WTC11 (cell line): ENCODE data around the gene EME1. TPM values are rescaled to one million over a fixed set of nuclear protein-coding genes. Genes with fewer than 3 reads are reported as not detected.

ENCODE experiments used
- ATAC-seq: fragments of 200-7000 bp; cut with Tn5 transposase; 2 replicates; pipeline ENCODE4 v1.10.0; 2021; ENCODE audit warnings: mild to moderate bottlenecking, moderate library complexity
- CTCF ChIA-PET: fragments of 300-600 bp; sonication (Branson Sonifier 250); formaldehyde crosslinking; loops from one replicate; lab custom pipeline; 2021; ENCODE audit warnings: antibody characterized with exemption; lab: Charles Lee
- POLR2A ChIA-PET: fragments of 350-600 bp; sonication (Branson Sonifier 250); formaldehyde crosslinking; loops from one replicate; lab custom pipeline; 2021; ENCODE audit warnings: antibody characterized with exemption; lab: Charles Lee
- DNase-seq: peaks from one replicate; pipeline ENCODE4 v3.0.0; 2021; ENCODE audit warnings: low spot score
- H3K27ac Mint-ChIP-seq: 2 replicates; pipeline ENCODE4 v1.8.0; 2021; ENCODE audit warnings: mixed read lengths
- H3K27me3 Mint-ChIP-seq: 2 replicates; pipeline ENCODE4 v1.8.0; 2021; ENCODE audit warnings: low read depth, mild to moderate bottlenecking, moderate library complexity, mixed read lengths
- H3K36me3 Mint-ChIP-seq: 2 replicates; pipeline ENCODE4 v1.8.0; 2021; ENCODE audit warnings: mixed read lengths
- H3K4me1 Mint-ChIP-seq: 2 replicates; pipeline ENCODE4 v1.8.0; 2022; ENCODE audit warnings: mixed read lengths
- H3K4me3 Mint-ChIP-seq: 2 replicates; pipeline ENCODE4 v1.8.0; 2021; ENCODE audit warnings: mild to moderate bottlenecking, moderate library complexity, mixed read lengths
- H3K9me3 Mint-ChIP-seq: 2 replicates; pipeline ENCODE4 v1.8.0; 2021; ENCODE audit warnings: mixed read lengths
- E2F1 ChIP-seq: sonication (generic); formaldehyde crosslinking; IDR thresholded peaks from 2 replicates; pipeline ENCODE4 v1.8.0; 2022; ENCODE audit warnings: mild to moderate bottlenecking, missing genetic modification reagents
- E2F5 ChIP-seq: sonication (generic); formaldehyde crosslinking; IDR thresholded peaks from 2 replicates; pipeline ENCODE4 v1.8.1; 2022; ENCODE audit warnings: mild to moderate bottlenecking, moderate library complexity, missing genetic modification reagents
- ETV6 ChIP-seq: sonication (generic); formaldehyde crosslinking; IDR thresholded peaks from 2 replicates; pipeline ENCODE4 v1.8.1; 2022; ENCODE audit warnings: mild to moderate bottlenecking, missing genetic modification reagents
- FOXK1 ChIP-seq: sonication (generic); formaldehyde crosslinking; IDR thresholded peaks from 2 replicates; pipeline ENCODE4 v1.8.0; 2022; ENCODE audit warnings: mild to moderate bottlenecking, moderate library complexity, missing genetic modification reagents
- FOXP4 ChIP-seq: sonication (generic); formaldehyde crosslinking; IDR thresholded peaks from 2 replicates; pipeline ENCODE4 v1.8.0; 2022; ENCODE audit warnings: mild to moderate bottlenecking, missing genetic modification reagents
- GTF2I ChIP-seq: fragments of 250-450 bp; sonication (Bioruptor Pico); conservative IDR thresholded peaks from 2 replicates; pipeline ENCODE4 v1.4.0; 2021; ENCODE audit warnings: mild to moderate bottlenecking
- HMGA2 ChIP-seq: fragments of 250-450 bp; sonication (Bioruptor Pico); IDR thresholded peaks from 2 replicates; pipeline ENCODE4 v1.4.0; 2021; ENCODE audit warnings: mild to moderate bottlenecking, moderate library complexity
- IRF1 ChIP-seq: sonication (generic); formaldehyde crosslinking; IDR thresholded peaks from 2 replicates; pipeline ENCODE4 v1.8.0; 2023; ENCODE audit warnings: missing genetic modification reagents
- IRF2 ChIP-seq: sonication (generic); formaldehyde crosslinking; IDR thresholded peaks from 2 replicates; pipeline ENCODE4 v1.8.0; 2022; ENCODE audit warnings: low read depth, missing genetic modification reagents, borderline replicate concordance
- MXD4 ChIP-seq: fragments of 250-450 bp; sonication (Bioruptor Pico); IDR thresholded peaks from 2 replicates; pipeline ENCODE4 v1.8.0; 2021; ENCODE audit warnings: mild to moderate bottlenecking, moderate library complexity, borderline replicate concordance
- SP1 ChIP-seq: sonication (generic); formaldehyde crosslinking; conservative IDR thresholded peaks from 2 replicates; pipeline ENCODE4 v1.8.1; 2022; ENCODE audit warnings: missing genetic modification reagents
- TEAD1 ChIP-seq: sonication (generic); formaldehyde crosslinking; IDR thresholded peaks from 2 replicates; pipeline ENCODE4 v1.8.0; 2022; ENCODE audit warnings: mild to moderate bottlenecking, missing genetic modification reagents
- ZNF425 ChIP-seq: fragments of 250-450 bp; sonication (Bioruptor Pico); conservative IDR thresholded peaks from 2 replicates; pipeline ENCODE4 v1.9.0; 2021; ENCODE audit warnings: mild to moderate bottlenecking
- ZNF512 ChIP-seq: sonication (generic); formaldehyde crosslinking; IDR thresholded peaks from 2 replicates; pipeline ENCODE4 v1.8.1; 2022; ENCODE audit warnings: missing genetic modification reagents, borderline replicate concordance
- ZSCAN18 ChIP-seq: fragments of 250-450 bp; sonication (Bioruptor Pico); IDR thresholded peaks from 2 replicates; pipeline ENCODE4 v2.1.2; 2022; ENCODE audit warnings: mild to moderate bottlenecking, moderate library complexity
- total RNA-seq: library from RNA; stranded (reverse); gene quantifications from 3 replicates; pipeline ENCODE4 v1.2.3, GENCODE V29; 2021

EME1 gene
- total RNA-seq, 1 experiment from 2014 or later, result 24.9 TPM

GRCh38 chr17:50358177-50358576 lies 14.9 kb upstream of the EME1 start (continued):
- TF ChIP-seq ZNF425 (CRISPR knock-in tag), result no peak
- no peak for TF ChIP-seq TEAD1
- no peak for TF ChIP-seq FOXP4
- no peak for TF ChIP-seq IRF2 (CRISPR knock-in tag)
- TF ChIP-seq, all 79 proteins: peak for 0

GRCh38 chr17:50359005-50359699 lies 13.9 kb upstream of the EME1 start:
- ATAC-seq (no peak), DNase-seq (no peak)
- Mint-ChIP-seq H3K4me1 (peaks cover 21% of the 10 kb centered on the region), H3K36me3 (peaks cover 31% of the 10 kb centered on the region), H3K27me3 (no peaks in the 10 kb centered on the region), H3K27ac (no peak overlapping the region; the same call in 1 of the 2 replicates), H3K9me3 (no peaks in the 10 kb centered on the region), H3K4me3 (no peak overlapping the region)
- CTCF ChIA-PET, result interaction anchor here (1.1 to 1.4 kb wide), 4 partner anchors 38 to 159 kb away, joined by 3 to 8 read pairs (median 4); partner anchors contain the start of gene LRRC59
- TF ChIP-seq ETV6 (CRISPR knock-in tag) (no peak), IRF1 (CRISPR knock-in tag) (no peak), E2F5 (CRISPR knock-in tag) (no peak), HMGA2 (CRISPR knock-in tag) (no peak), MXD4 (no peak), E2F1 (CRISPR knock-in tag) (no peak), ZSCAN18 (CRISPR knock-in tag) (no peak), FOXK1 (CRISPR knock-in tag) (no peak), ZNF512 (no peak), SP1 (no peak), GTF2I (no peak)
- POLR2A ChIA-PET, result no interaction called here
